MG63 (cell line): Measurements from ENCODE around the gene TTC19. TPM values are rescaled to one million over a fixed set of nuclear protein-coding genes. Genes with fewer than 3 reads are reported as not detected.

Experiments used
- DNase-seq: peaks from one replicate; pipeline ENCODE4 v3.0.0-alpha.2; 2020
- H3K27me3 ChIP-seq: fragments of 250-450 bp; sonication (Bioruptor Pico); 2 replicates; pipeline ENCODE4 v1.5.1; 2020; ENCODE audit warnings: mild to moderate bottlenecking, moderate library complexity
- H3K36me3 ChIP-seq: fragments of 250-450 bp; sonication (Bioruptor Pico); 2 replicates; pipeline ENCODE4 v1.5.1; 2020; ENCODE audit warnings: mild to moderate bottlenecking, moderate library complexity
- H3K4me3 ChIP-seq: fragments of 250-450 bp; sonication (Bioruptor Pico); 2 replicates; pipeline ENCODE4 v1.5.1; 2020; ENCODE audit warnings: mild to moderate bottlenecking, moderate library complexity
- H3K9me3 ChIP-seq: fragments of 250-450 bp; sonication (Bioruptor Pico); 2 replicates; pipeline ENCODE4 v1.5.1; 2020; ENCODE audit warnings: mild to moderate bottlenecking, moderate library complexity
- total RNA-seq: library from RNA; depleted of rRNA; stranded (reverse); fragments of >200 nt; shearing (Covaris generic); gene quantifications from 2 replicates; pipeline ENCODE4 v1.2.3, GENCODE V29; 2014; ENCODE audit warnings: low replicate concordance

The TTC19 gene
- total RNA-seq, 1 experiment from 2014 or later: 9.2 TPM

- DNase-seq: no peak
- H3K9me3 ChIP-seq: no peaks in the 10 kb centered on the region
- peaks cover 55% of the 10 kb centered on the region for H3K36me3 ChIP-seq
- no peak overlapping the region for H3K4me3 ChIP-seq
- H3K27me3 ChIP-seq: no peaks in the 10 kb centered on the region
These were observed 3.2 kb downstream of the TTC19 start for GRCh38 chr17:16002708-16003260.

- DNase-seq: no peak
- Histone ChIP-seq H3K9me3 (no peaks in the 10 kb centered on the region), H3K36me3 (peaks cover 65% of the 10 kb centered on the region), H3K27me3 (no peaks in the 10 kb centered on the region), H3K4me3 (no peak overlapping the region)
These were observed 4.2 kb downstream of the TTC19 start for GRCh38 chr17:16003841-16004240.

- Histone ChIP-seq H3K4me3 (no peak overlapping the region), H3K9me3 (no peaks in the 10 kb centered on the region), H3K36me3 (peaks cover 73% of the 10 kb centered on the region), H3K27me3 (no peaks in the 10 kb centered on the region)
- DNase-seq: no peak
These were observed 6.0 kb downstream of the TTC19 start for GRCh38 chr17:16005636-16006035.

- Histone ChIP-seq H3K36me3 (peaks cover 73% of the 10 kb centered on the region), H3K4me3 (no peak overlapping the region), H3K9me3 (no peaks in the 10 kb centered on the region), H3K27me3 (no peaks in the 10 kb centered on the region)
- no peak for DNase-seq
These were observed 7.8 kb downstream of the TTC19 start for GRCh38 chr17:16007439-16007838.

- DNase-seq: peak; percentile 31
- H3K36me3 ChIP-seq: peaks cover 39% of the 10 kb centered on the region
- H3K27me3 ChIP-seq: no peaks in the 10 kb centered on the region
- H3K4me3 ChIP-seq: no peak overlapping the region
- no peaks in the 10 kb centered on the region for H3K9me3 ChIP-seq
These were observed 14.4 kb downstream of the TTC19 start for GRCh38 chr17:16013943-16014407.

- no peaks in the 10 kb centered on the region for H3K27me3 ChIP-seq
- H3K36me3 ChIP-seq: peaks cover 33% of the 10 kb centered on the region
- DNase-seq: no peak
- H3K4me3 ChIP-seq: no peak overlapping the region
- H3K9me3 ChIP-seq: no peaks in the 10 kb centered on the region
These were observed 19.7 kb downstream of the TTC19 start for GRCh38 chr17:16019347-16019746.

- no peak overlapping the region for H3K4me3 ChIP-seq
- no peaks in the 10 kb centered on the region for H3K27me3 ChIP-seq
- no peaks in the 10 kb centered on the region for H3K9me3 ChIP-seq
- peaks cover 59% of the 10 kb centered on the region for H3K36me3 ChIP-seq
- DNase-seq: no peak
These were observed 24.3 kb downstream of the TTC19 start for GRCh38 chr17:16023881-16024280.

GRCh38 chr17:16025202-16025601 lies 25.6 kb downstream of the TTC19 start:
- Histone ChIP-seq H3K27me3 (no peaks in the 10 kb centered on the region), H3K36me3 (peaks cover 70% of the 10 kb centered on the region), H3K4me3 (no peak overlapping the region), H3K9me3 (no peaks in the 10 kb centered on the region)
- no peak for DNase-seq

- no peak for DNase-seq
- peaks cover 75% of the 10 kb centered on the region for H3K36me3 ChIP-seq
These were observed 27.3 kb downstream of the TTC19 start for GRCh38 chr17:16026895-16027294.

GRCh38 chr17:16027708-16028584 lies 28.3 kb downstream of the TTC19 start:
- H3K4me3 ChIP-seq: no peak overlapping the region

More at GRCh38 chr17:16026895-16027294, 27.3 kb downstream of the TTC19 start:
- Histone ChIP-seq H3K9me3 (no peaks in the 10 kb centered on the region), H3K4me3 (no peak overlapping the region), H3K27me3 (no peaks in the 10 kb centered on the region)

GRCh38 chr17:16033729-16034349 lies 34.2 kb downstream of the TTC19 start:
- no peaks in the 10 kb centered on the region for H3K27me3 ChIP-seq
- peaks cover 52% of the 10 kb centered on the region for H3K36me3 ChIP-seq
- no peak overlapping the region for H3K4me3 ChIP-seq
- DNase-seq: no peak
- H3K9me3 ChIP-seq: no peaks in the 10 kb centered on the region; the same call in 1 of the 2 replicates

More at GRCh38 chr17:16027708-16028584, 28.3 kb downstream of the TTC19 start:
- Histone ChIP-seq H3K27me3 (no peaks in the 10 kb centered on the region), H3K36me3 (peaks cover 73% of the 10 kb centered on the region), H3K9me3 (no peaks in the 10 kb centered on the region)
- DNase-seq: peak; percentile 54

GRCh38 chr17:16036261-16036660 lies 36.6 kb downstream of the TTC19 start:
- no peaks in the 10 kb centered on the region for H3K27me3 ChIP-seq
- no peaks in the 10 kb centered on the region; the same call in 1 of the 2 replicates for H3K9me3 ChIP-seq
- H3K4me3 ChIP-seq: no peak overlapping the region
- H3K36me3 ChIP-seq: peaks cover 40% of the 10 kb centered on the region
- DNase-seq: no peak

- Histone ChIP-seq H3K36me3 (peaks cover 35% of the 10 kb centered on the region), H3K9me3 (no peaks in the 10 kb centered on the region; the same call in 1 of the 2 replicates), H3K27me3 (no peaks in the 10 kb centered on the region), H3K4me3 (no peak overlapping the region)
- DNase-seq: no peak
These were observed 38.0 kb downstream of the TTC19 start for GRCh38 chr17:16037636-16038035.

GRCh38 chr17:16040710-16041251 lies 41.2 kb downstream of the TTC19 start:
- Histone ChIP-seq H3K9me3 (no peaks in the 10 kb centered on the region; the same call in 1 of the 2 replicates), H3K36me3 (peaks cover 20% of the 10 kb centered on the region), H3K4me3 (no peak overlapping the region), H3K27me3 (no peaks in the 10 kb centered on the region)
- DNase-seq: peak; percentile 29

- DNase-seq: no peak
- no peaks in the 10 kb centered on the region for H3K9me3 ChIP-seq
- no peaks in the 10 kb centered on the region for H3K27me3 ChIP-seq
- no peak overlapping the region for H3K4me3 ChIP-seq
- peaks cover 6% of the 10 kb centered on the region for H3K36me3 ChIP-seq
These were observed 44.9 kb downstream of the TTC19 start for GRCh38 chr17:16044487-16044886.

GRCh38 chr17:16046966-16047365 lies 47.3 kb downstream of the TTC19 start:
- Histone ChIP-seq H3K9me3 (no peaks in the 10 kb centered on the region), H3K27me3 (no peaks in the 10 kb centered on the region), H3K36me3 (peaks cover 3% of the 10 kb centered on the region), H3K4me3 (no peak overlapping the region)
- DNase-seq: no peak
